Rectal smooth muscle tissue (tissue), 1 donor: ENCODE measurements around the gene POP4.

Experiments used
- H3K27ac ChIP-seq: one replicate; pipeline ENCODE4 v1.7.0; 2013; ENCODE audit warnings: low read depth, low read length, inconsistent platforms
- H3K27me3 ChIP-seq: one replicate; pipeline ENCODE4 v1.7.0; 2013; ENCODE audit warnings: low read length; ENCODE audit not compliant: control insufficient read depth, insufficient read depth
- H3K36me3 ChIP-seq: one replicate; pipeline ENCODE4 v1.7.0; 2013; ENCODE audit warnings: low read length; ENCODE audit not compliant: control insufficient read depth, insufficient read depth
- H3K4me1 ChIP-seq: one replicate; pipeline ENCODE4 v1.7.0; 2013; ENCODE audit warnings: low read length; ENCODE audit not compliant: control insufficient read depth, insufficient read depth
- H3K4me3 ChIP-seq: one replicate; pipeline ENCODE4 v1.7.0; 2013; ENCODE audit warnings: low read length
- H3K9ac ChIP-seq: one replicate; pipeline ENCODE4 v1.7.0; 2013; ENCODE audit warnings: low read length

The POP4 gene

GRCh38 chr19:29568036-29569025 is 37.8 kb upstream of the POP4 start:
- Histone ChIP-seq H3K27ac (no peak overlapping the region), H3K4me1 (no peaks in the 10 kb centered on the region), H3K9ac (no peak overlapping the region), H3K27me3 (peaks cover 4% of the 10 kb centered on the region), H3K36me3 (no peaks in the 10 kb centered on the region), H3K4me3 (no peak overlapping the region)

- H3K4me3 ChIP-seq, result no peak overlapping the region
- H3K4me1 ChIP-seq, result no peaks in the 10 kb centered on the region
- no peak overlapping the region for H3K27ac ChIP-seq
- no peak overlapping the region for H3K9ac ChIP-seq
- peaks cover 4% of the 10 kb centered on the region for H3K27me3 ChIP-seq
- no peaks in the 10 kb centered on the region for H3K36me3 ChIP-seq
Observed at GRCh38 chr19:29569038-29569911, 36.8 kb upstream of the POP4 start.

GRCh38 chr19:29571181-29571580 is 34.9 kb upstream of the POP4 start:
- no peak overlapping the region for H3K9ac ChIP-seq
- H3K36me3 ChIP-seq, result no peaks in the 10 kb centered on the region
- peaks cover 4% of the 10 kb centered on the region for H3K27me3 ChIP-seq
- no peak overlapping the region for H3K27ac ChIP-seq
- H3K4me1 ChIP-seq, result no peaks in the 10 kb centered on the region
- H3K4me3 ChIP-seq, result no peak overlapping the region

GRCh38 chr19:29573486-29573885 is 32.6 kb upstream of the POP4 start:
- Histone ChIP-seq H3K36me3 (no peaks in the 10 kb centered on the region), H3K27ac (no peak overlapping the region), H3K27me3 (no peaks in the 10 kb centered on the region), H3K4me3 (no peak overlapping the region), H3K9ac (no peak overlapping the region), H3K4me1 (no peaks in the 10 kb centered on the region)

GRCh38 chr19:29574510-29574909 is 31.6 kb upstream of the POP4 start:
- no peak overlapping the region for H3K4me3 ChIP-seq
- no peaks in the 10 kb centered on the region for H3K4me1 ChIP-seq
- no peak overlapping the region for H3K27ac ChIP-seq
- H3K9ac ChIP-seq, result no peak overlapping the region
- H3K36me3 ChIP-seq, result no peaks in the 10 kb centered on the region
- H3K27me3 ChIP-seq, result no peaks in the 10 kb centered on the region

GRCh38 chr19:29576046-29576606 is 30.0 kb upstream of the POP4 start:
- Histone ChIP-seq H3K27ac (no peak overlapping the region), H3K36me3 (no peaks in the 10 kb centered on the region), H3K4me1 (no peaks in the 10 kb centered on the region), H3K27me3 (no peaks in the 10 kb centered on the region), H3K4me3 (no peak overlapping the region), H3K9ac (no peak overlapping the region)

- no peak overlapping the region for H3K4me3 ChIP-seq
- H3K9ac ChIP-seq, result no peak overlapping the region
- H3K4me1 ChIP-seq, result no peaks in the 10 kb centered on the region
- no peaks in the 10 kb centered on the region for H3K27me3 ChIP-seq
- H3K27ac ChIP-seq, result no peak overlapping the region
- H3K36me3 ChIP-seq, result no peaks in the 10 kb centered on the region
Observed at GRCh38 chr19:29576761-29577648, 29.1 kb upstream of the POP4 start.

GRCh38 chr19:29577649-29577963 is 28.5 kb upstream of the POP4 start:
- Histone ChIP-seq H3K4me3 (no peak overlapping the region), H3K27me3 (no peaks in the 10 kb centered on the region), H3K4me1 (no peaks in the 10 kb centered on the region), H3K9ac (no peak overlapping the region), H3K27ac (no peak overlapping the region), H3K36me3 (no peaks in the 10 kb centered on the region)

- no peaks in the 10 kb centered on the region for H3K36me3 ChIP-seq
- no peak overlapping the region for H3K9ac ChIP-seq
- H3K4me1 ChIP-seq, result no peaks in the 10 kb centered on the region
- H3K27ac ChIP-seq, result no peak overlapping the region
- no peak overlapping the region for H3K4me3 ChIP-seq
- no peaks in the 10 kb centered on the region for H3K27me3 ChIP-seq
Observed at GRCh38 chr19:29578349-29578748, 27.7 kb upstream of the POP4 start.

GRCh38 chr19:29579308-29579910 is 26.7 kb upstream of the POP4 start:
- Histone ChIP-seq H3K27ac (no peak overlapping the region), H3K9ac (no peak overlapping the region), H3K4me1 (no peaks in the 10 kb centered on the region), H3K36me3 (no peaks in the 10 kb centered on the region), H3K4me3 (no peak overlapping the region), H3K27me3 (no peaks in the 10 kb centered on the region)

GRCh38 chr19:29581398-29581797 is 24.7 kb upstream of the POP4 start:
- no peak overlapping the region for H3K9ac ChIP-seq
- no peaks in the 10 kb centered on the region for H3K36me3 ChIP-seq
- H3K4me3 ChIP-seq, result no peak overlapping the region
- H3K4me1 ChIP-seq, result no peaks in the 10 kb centered on the region
- H3K27me3 ChIP-seq, result no peaks in the 10 kb centered on the region
- H3K27ac ChIP-seq, result no peak overlapping the region
